Endothelial cell of umbilical vein (primary cell): ENCODE measurements around the gene BABAM2.

ENCODE experiments used
- EZH2 ChIP-seq: IDR thresholded peaks from 2 replicates; pipeline ENCODE4 v1.6.1; 2012; ENCODE audit warnings: borderline replicate concordance, low read depth, mild to moderate bottlenecking, moderate library complexity, low read length, inconsistent platforms; ENCODE audit not compliant: severe bottlenecking
- FOS ChIP-seq: IDR thresholded peaks from 2 replicates; pipeline ENCODE4 v1.6.1; 2011; ENCODE audit warnings: mild to moderate bottlenecking, low read length, moderate library complexity, borderline replicate concordance; ENCODE audit not compliant: insufficient read depth
- GATA2 ChIP-seq: IDR thresholded peaks from 2 replicates; pipeline ENCODE4 v1.7.0; 2011; ENCODE audit warnings: low read depth, mild to moderate bottlenecking, moderate library complexity, mixed read lengths, low read length; ENCODE audit not compliant: insufficient read length, insufficient read depth
- JUN ChIP-seq: IDR thresholded peaks from 2 replicates; pipeline ENCODE4 v1.6.1; 2011; ENCODE audit warnings: borderline replicate concordance, low read depth; ENCODE audit not compliant: insufficient read length, insufficient read depth
- MYC ChIP-seq: IDR thresholded peaks from one replicate; pipeline ENCODE4 v1.6.1; 2011; ENCODE audit warnings: mild to moderate bottlenecking, low read depth, low read length
- POLR2A ChIP-seq: IDR thresholded peaks from 2 replicates; pipeline ENCODE4 v1.6.1; 2012; ENCODE audit warnings: low read depth, mild to moderate bottlenecking, control low read depth, low read length
- POLR2AphosphoS5 ChIP-seq: IDR thresholded peaks from 2 replicates; pipeline ENCODE4 v1.6.1; 2012; ENCODE audit warnings: low read depth, mild to moderate bottlenecking, control low read depth, low read length, moderate library complexity; ENCODE audit not compliant: insufficient read depth
- TF ChIP-seq, protein P1 (sequence below), 2 donors: IDR thresholded peaks; 1 replicate in 1 of 2; 2 replicates in 1 of 2; pipeline ENCODE4 v1.5.1; 2011; ENCODE audit warnings: low read length in 2 of 2, mild to moderate bottlenecking in 2 of 2, moderate library complexity in 2 of 2, control low read depth in 1 of 2, inconsistent platforms in 1 of 2, low read depth in 1 of 2; ENCODE audit not compliant: insufficient read depth in 1 of 2; ENCODE audit errors: extremely low read depth in 1 of 2
- TF ChIP-seq, protein P2 (sequence below): IDR thresholded peaks from 2 replicates; pipeline ENCODE4 v1.6.1; 2011; ENCODE audit not compliant: insufficient read depth, insufficient read length

DNA sequence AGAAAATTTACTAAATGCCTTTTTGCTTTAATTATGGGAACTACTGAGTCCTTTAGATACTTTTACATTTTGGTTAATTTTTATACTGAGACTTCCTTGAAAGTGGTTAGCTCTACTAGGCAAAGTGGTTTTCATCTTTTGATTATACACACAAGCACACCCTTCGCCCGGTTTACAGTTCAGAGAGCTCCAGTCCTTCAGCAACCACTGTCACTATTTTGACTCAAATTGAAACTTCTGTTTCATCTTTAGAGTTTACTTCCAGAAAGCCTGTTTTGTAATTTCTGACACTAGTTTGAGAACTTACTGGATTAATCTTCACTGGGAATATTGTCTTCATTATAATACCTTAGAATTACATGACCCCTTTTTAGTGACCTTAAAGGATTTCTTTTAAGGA is 361.8 kb downstream of the BABAM2 start:
- TF ChIP-seq, protein P1, sequence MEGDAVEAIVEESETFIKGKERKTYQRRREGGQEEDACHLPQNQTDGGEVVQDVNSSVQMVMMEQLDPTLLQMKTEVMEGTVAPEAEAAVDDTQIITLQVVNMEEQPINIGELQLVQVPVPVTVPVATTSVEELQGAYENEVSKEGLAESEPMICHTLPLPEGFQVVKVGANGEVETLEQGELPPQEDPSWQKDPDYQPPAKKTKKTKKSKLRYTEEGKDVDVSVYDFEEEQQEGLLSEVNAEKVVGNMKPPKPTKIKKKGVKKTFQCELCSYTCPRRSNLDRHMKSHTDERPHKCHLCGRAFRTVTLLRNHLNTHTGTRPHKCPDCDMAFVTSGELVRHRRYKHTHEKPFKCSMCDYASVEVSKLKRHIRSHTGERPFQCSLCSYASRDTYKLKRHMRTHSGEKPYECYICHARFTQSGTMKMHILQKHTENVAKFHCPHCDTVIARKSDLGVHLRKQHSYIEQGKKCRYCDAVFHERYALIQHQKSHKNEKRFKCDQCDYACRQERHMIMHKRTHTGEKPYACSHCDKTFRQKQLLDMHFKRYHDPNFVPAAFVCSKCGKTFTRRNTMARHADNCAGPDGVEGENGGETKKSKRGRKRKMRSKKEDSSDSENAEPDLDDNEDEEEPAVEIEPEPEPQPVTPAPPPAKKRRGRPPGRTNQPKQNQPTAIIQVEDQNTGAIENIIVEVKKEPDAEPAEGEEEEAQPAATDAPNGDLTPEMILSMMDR (IDR thresholded peaks at IDR 0.05; ENCODE audit: extremely low read depth in 1 of 2, insufficient read depth in 1 of 2, low read depth in 1 of 2, low read length in 2 of 2), result no peak
- TF ChIP-seq POLR2A (no peak), EZH2 (no peak), MYC (no peak), POLR2AphosphoS5 (no peak), JUN (no peak), FOS (no peak), GATA2 (no peak)
- TF ChIP-seq, protein P2, sequence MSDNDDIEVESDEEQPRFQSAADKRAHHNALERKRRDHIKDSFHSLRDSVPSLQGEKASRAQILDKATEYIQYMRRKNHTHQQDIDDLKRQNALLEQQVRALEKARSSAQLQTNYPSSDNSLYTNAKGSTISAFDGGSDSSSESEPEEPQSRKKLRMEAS, result no peak
